ENCODE results near the gene PARP3. TPM values are rescaled to one million over a fixed set of nuclear protein-coding genes. Genes with fewer than 3 reads are reported as not detected.

Gene PARP3
- total RNA-seq, 1 donor from 2014 or later = 4.6 TPM

GRCh38 chr3:51977446-51978142 is 35.4 kb downstream of the PARP3 start:
- DNase-seq (ENCODE audit: low read depth, low spot score) = no peak
- Mint-ChIP-seq H3K4me1 (peaks cover 38% of the 10 kb centered on the region), H3K36me3 (ENCODE audit: low read depth) (no peaks in the 10 kb centered on the region), H3K4me3 (peak overlapping the region; percentile 86), H3K9me3 (no peaks in the 10 kb centered on the region), H3K27me3 (ENCODE audit: low read depth) (no peaks in the 10 kb centered on the region), H3K27ac (ENCODE audit: unreplicated experiment) (no peak overlapping the region)
- TF ChIP-seq, protein P1, sequence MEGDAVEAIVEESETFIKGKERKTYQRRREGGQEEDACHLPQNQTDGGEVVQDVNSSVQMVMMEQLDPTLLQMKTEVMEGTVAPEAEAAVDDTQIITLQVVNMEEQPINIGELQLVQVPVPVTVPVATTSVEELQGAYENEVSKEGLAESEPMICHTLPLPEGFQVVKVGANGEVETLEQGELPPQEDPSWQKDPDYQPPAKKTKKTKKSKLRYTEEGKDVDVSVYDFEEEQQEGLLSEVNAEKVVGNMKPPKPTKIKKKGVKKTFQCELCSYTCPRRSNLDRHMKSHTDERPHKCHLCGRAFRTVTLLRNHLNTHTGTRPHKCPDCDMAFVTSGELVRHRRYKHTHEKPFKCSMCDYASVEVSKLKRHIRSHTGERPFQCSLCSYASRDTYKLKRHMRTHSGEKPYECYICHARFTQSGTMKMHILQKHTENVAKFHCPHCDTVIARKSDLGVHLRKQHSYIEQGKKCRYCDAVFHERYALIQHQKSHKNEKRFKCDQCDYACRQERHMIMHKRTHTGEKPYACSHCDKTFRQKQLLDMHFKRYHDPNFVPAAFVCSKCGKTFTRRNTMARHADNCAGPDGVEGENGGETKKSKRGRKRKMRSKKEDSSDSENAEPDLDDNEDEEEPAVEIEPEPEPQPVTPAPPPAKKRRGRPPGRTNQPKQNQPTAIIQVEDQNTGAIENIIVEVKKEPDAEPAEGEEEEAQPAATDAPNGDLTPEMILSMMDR (conservative IDR thresholded peaks at IDR 0.05) = no peak

- Mint-ChIP-seq H3K9me3 (no peaks in the 10 kb centered on the region), H3K27me3 (ENCODE audit: low read depth) (no peaks in the 10 kb centered on the region), H3K27ac (ENCODE audit: unreplicated experiment) (no peak overlapping the region), H3K4me1 (peaks cover 41% of the 10 kb centered on the region), H3K36me3 (ENCODE audit: low read depth) (no peaks in the 10 kb centered on the region), H3K4me3 (peak overlapping the region; percentile 12)
- DNase-seq (ENCODE audit: low read depth, low spot score) = no peak
- TF ChIP-seq, protein P1 (conservative IDR thresholded peaks at IDR 0.05) = no peak
Measured at GRCh38 chr3:51978143-51978502, 36.0 kb downstream of the PARP3 start.

- TF ChIP-seq, protein P1 (conservative IDR thresholded peaks at IDR 0.05) = no peak
- H3K27ac Mint-ChIP-seq (ENCODE audit: unreplicated experiment) = no peak overlapping the region
- H3K36me3 Mint-ChIP-seq (ENCODE audit: low read depth) = no peaks in the 10 kb centered on the region
Measured at GRCh38 chr3:51980253-51980652, 38.1 kb downstream of the PARP3 start.

DNA sequence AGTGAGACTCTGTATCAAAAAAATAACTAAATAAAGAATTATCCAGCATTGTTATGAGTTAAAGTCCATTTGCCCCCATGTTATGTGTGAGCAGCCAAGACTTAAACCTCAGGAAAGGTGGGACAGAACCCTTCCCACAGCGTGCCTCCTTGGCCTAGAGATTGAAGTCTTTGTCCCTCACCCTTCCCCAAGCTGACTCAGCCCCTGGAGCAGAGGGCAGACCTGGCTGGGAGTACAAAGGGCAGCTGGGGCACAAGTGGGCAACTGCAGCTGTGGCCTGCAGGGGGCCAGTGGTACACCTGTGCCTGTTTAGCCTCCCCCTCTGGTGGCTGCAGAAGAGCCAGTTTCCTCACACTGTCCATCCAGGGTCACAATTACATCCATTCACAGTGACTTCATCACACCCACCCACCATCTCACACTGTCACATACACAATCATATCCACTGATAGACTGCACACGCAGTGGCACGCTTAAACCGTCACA is 40.2 kb downstream of the PARP3 start:
- Mint-ChIP-seq H3K27me3 (ENCODE audit: low read depth) (no peaks in the 10 kb centered on the region), H3K27ac (ENCODE audit: unreplicated experiment) (peak overlapping the region; percentile 88), H3K4me1 (peaks cover 24% of the 10 kb centered on the region), H3K36me3 (ENCODE audit: low read depth) (no peaks in the 10 kb centered on the region), H3K4me3 (peak overlapping the region; percentile 88), H3K9me3 (no peaks in the 10 kb centered on the region)
- no peak for DNase-seq (ENCODE audit: low read depth, low spot score)
- TF ChIP-seq, protein P1 (conservative IDR thresholded peaks at IDR 0.05) = peak; percentile 69

More at GRCh38 chr3:51980253-51980652, 38.1 kb downstream of the PARP3 start:
- H3K27me3 Mint-ChIP-seq (ENCODE audit: low read depth) = no peaks in the 10 kb centered on the region
- no peak for DNase-seq (ENCODE audit: low read depth, low spot score)
- no peak overlapping the region for H3K4me3 Mint-ChIP-seq
- H3K9me3 Mint-ChIP-seq = no peaks in the 10 kb centered on the region
- peaks cover 37% of the 10 kb centered on the region for H3K4me1 Mint-ChIP-seq

GRCh38 chr3:51982838-51983577 is 40.8 kb downstream of the PARP3 start, which contains the start of gene ACY1:
Gene ACY1 (plus strand): TSS chr3:51983535. CDS start chr3:51984065, 530 bp downstream.
- peak within 1 kb of the TSS; percentile 97 for H3K27ac Mint-ChIP-seq (ENCODE audit: unreplicated experiment)
- H3K4me3 Mint-ChIP-seq = peak within 1 kb of the TSS; percentile 88
- peaks cover 24% of the 10 kb centered on the region for H3K4me1 Mint-ChIP-seq

More at GRCh38 chr3:51982838-51983577, 40.8 kb downstream of the PARP3 start, which contains the start of gene ACY1:
- Mint-ChIP-seq H3K36me3 (ENCODE audit: low read depth) (peaks cover 2% of the 10 kb centered on the region), H3K27me3 (ENCODE audit: low read depth) (no peaks in the 10 kb centered on the region), H3K9me3 (no peaks in the 10 kb centered on the region)
- DNase-seq (ENCODE audit: low read depth, low spot score) = peak; percentile 76
- TF ChIP-seq, protein P1 (conservative IDR thresholded peaks at IDR 0.05) = peak; percentile 35

Measured in neural crest cell (in vitro differentiated cells).